ENCODE results near the gene C1QTNF12.

DNA sequence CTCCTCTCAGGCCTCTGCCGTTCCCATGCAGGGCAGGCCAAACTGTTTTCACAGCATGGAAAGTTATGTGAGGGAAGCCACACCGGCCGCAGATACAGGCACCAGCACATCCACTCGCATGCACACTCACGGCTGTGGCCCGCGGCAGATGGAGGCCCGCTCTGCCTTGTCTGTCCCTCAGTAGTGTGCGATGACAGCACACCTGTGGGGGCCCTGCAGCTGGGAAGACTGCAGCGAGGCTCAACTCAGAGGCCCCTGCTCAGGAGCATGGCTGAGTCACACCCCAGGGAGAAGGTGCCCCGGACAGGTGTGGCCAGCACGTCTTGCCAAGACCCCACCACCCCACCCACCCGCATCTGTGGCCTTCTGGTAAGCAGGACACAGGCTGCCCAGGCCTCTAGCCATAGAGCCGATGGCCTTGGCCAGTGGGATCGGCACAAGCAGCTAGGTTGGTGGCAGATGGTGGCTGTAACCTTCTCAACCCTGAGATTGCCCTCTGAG lies 28.5 kb upstream of the C1QTNF12 start:
- TF ChIP-seq EZH2 (IDR thresholded peaks at IDR 0.05) (no peak), POLR2AphosphoS5 (IDR thresholded peaks at IDR 0.05; ENCODE audit: borderline replicate concordance, low read depth, low read length) (no peak), FOXP2 (optimal IDR thresholded peaks at IDR 0.05; ENCODE audit: control extremely low read depth, extremely low read length, insufficient read depth) (no peak)
